HCT116 (cell line): ENCODE results near the gene MISP. TPM values are rescaled to one million over a fixed set of nuclear protein-coding genes. Genes with fewer than 3 reads are reported as not detected.
A peak's percentile ranks its signal among the peaks of the same experiment; 100 is the strongest.

Experiments
- ATAC-seq: fragments of 200-7000 bp; cut with Tn5 transposase; 2 replicates; pipeline ENCODE4 v1.9.1; 2020; ENCODE audit warnings: mild to moderate bottlenecking, moderate library complexity
- BruUV-seq: library from RNA; stranded (reverse); fragments of 400-500 nt; replicated peaks from 2 replicates; lab custom pipeline; 2021; lab: Mats Ljungman, UMichigan
- CTCF ChIA-PET: fragments of 300-600 bp; sonication (Branson Sonifier 250); formaldehyde crosslinking; loops from one replicate; lab custom pipeline; 2021; ENCODE audit warnings: antibody characterized with exemption; lab: Charles Lee
- POLR2A ChIA-PET: fragments of 300-600, 350-600 bp; sonication (Branson Sonifier 250); formaldehyde crosslinking; loops from one replicate; lab custom pipeline; 2021; ENCODE audit warnings: antibody characterized with exemption; lab: Charles Lee
- RAD21 ChIA-PET, 2 experiments: fragments of 300-600 bp; sonication (Branson Sonifier 250); formaldehyde crosslinking; loops; one replicate each; lab custom pipeline; 2023; ENCODE audit warnings: low total read pairs in 2 of 2; ENCODE audit not compliant: uncharacterized antibody in 2 of 2, unreplicated experiment in 2 of 2, low non-redundant PET in 1 of 2; lab: Charles Lee
- DNase-seq: peaks from one replicate; pipeline ENCODE4 v3.0.0-alpha.2; 2010; ENCODE audit warnings: low read depth, low spot score
- H2AFZ ChIP-seq: fragments of 200-600 bp; shearing (Covaris generic), sonication (generic); 2 replicates; pipeline ENCODE4 v1.6.1; 2017; ENCODE audit warnings: low read depth, mixed run types, mixed read lengths, antibody characterized with exemption, low read length; ENCODE audit not compliant: poor library complexity, severe bottlenecking
- H3K27ac ChIP-seq: 2 replicates; pipeline ENCODE4 v1.5.1; 2012; ENCODE audit warnings: low read depth, low read length
- H3K27me3 ChIP-seq: fragments of 200-600 bp; sonication (generic); 2 replicates; pipeline ENCODE4 v1.6.1; 2016; ENCODE audit warnings: mixed run types, low read length, mixed read lengths; ENCODE audit not compliant: insufficient read depth
- H3K36me3 ChIP-seq, 2 experiments: fragments of 200-500 bp in 1 of 2; fragments of 200-600 bp in 1 of 2; sonication (Bioruptor generic) in 1 of 2; sonication (generic) in 1 of 2; 2 replicates each; pipeline versions ENCODE4 v1.5.1 to v1.6.1; 2014 to 2016; ENCODE audit warnings: low read length in 2 of 2, inconsistent platforms in 1 of 2, mixed read lengths in 1 of 2, mixed run types in 1 of 2; ENCODE audit not compliant: insufficient read depth in 2 of 2, control insufficient read depth in 1 of 2
- H3K4me1 ChIP-seq, 2 experiments: fragments of 200-600 bp in 1 of 2; sonication (generic) in 1 of 2; 2 replicates each; pipeline versions ENCODE4 v1.5.1 to v1.6.1; 2012 to 2017; ENCODE audit warnings: low read length in 2 of 2, inconsistent platforms in 1 of 2, mild to moderate bottlenecking in 1 of 2, mixed read lengths in 1 of 2, mixed run types in 1 of 2, moderate library complexity in 1 of 2; ENCODE audit not compliant: insufficient read depth in 2 of 2, control insufficient read depth in 1 of 2
- H3K4me2 ChIP-seq: fragments of 200-600 bp; sonication (generic); 2 replicates; pipeline ENCODE4 v1.6.1; 2017; ENCODE audit warnings: mixed run types, low read length, mixed read lengths
- H3K4me3 ChIP-seq, 2 experiments: fragments of 200-600 bp in 1 of 2; sonication (generic) in 1 of 2; replicated peaks in 1 of 2; 2 replicates each; pipeline ENCODE4 v1.5.1; 2011 to 2016; ENCODE audit warnings: low read length in 2 of 2, control low read depth in 1 of 2, low read depth in 1 of 2, mild to moderate bottlenecking in 1 of 2, mixed read lengths in 1 of 2, mixed run types in 1 of 2
- H3K79me2 ChIP-seq: fragments of 200-600 bp; sonication (generic); 2 replicates; pipeline ENCODE4 v1.6.1; 2017; ENCODE audit warnings: mild to moderate bottlenecking, mixed run types, low read length, moderate library complexity, mixed read lengths; ENCODE audit not compliant: insufficient read depth
- H3K9ac ChIP-seq: fragments of 200-600 bp; sonication (generic); 2 replicates; pipeline ENCODE4 v1.6.1; 2016; ENCODE audit warnings: low read length, mixed read lengths
- H3K9me2 ChIP-seq: fragments of 200-600 bp; sonication (generic), shearing (Covaris generic); 2 replicates; pipeline ENCODE4 v1.6.1; 2017; ENCODE audit warnings: mixed run types, mild to moderate bottlenecking, moderate library complexity; ENCODE audit not compliant: insufficient read depth
- H3K9me3 ChIP-seq, 2 experiments: fragments of 200-500 bp in 1 of 2; fragments of 200-600 bp in 1 of 2; sonication (Bioruptor generic) in 1 of 2; sonication (generic) in 1 of 2; 2 replicates each; pipeline ENCODE4 v1.6.1; 2014 to 2017; ENCODE audit warnings: low read length in 2 of 2, mixed read lengths in 2 of 2, inconsistent platforms in 1 of 2, low read depth in 1 of 2, mild to moderate bottlenecking in 1 of 2, mixed run types in 1 of 2, moderate library complexity in 1 of 2; ENCODE audit not compliant: control insufficient read depth in 1 of 2, insufficient read depth in 1 of 2
- H4K20me1 ChIP-seq: fragments of 200-600 bp; sonication (generic), shearing (Covaris generic); 2 replicates; pipeline ENCODE4 v1.6.1; 2017; ENCODE audit warnings: mixed run types, mild to moderate bottlenecking, moderate library complexity; ENCODE audit not compliant: insufficient read depth
- EGR1 ChIP-seq: IDR thresholded peaks from 2 replicates; pipeline ENCODE4 v1.6.1; 2012; ENCODE audit warnings: low read depth
- EZH2 ChIP-seq: fragments of 200-600 bp; sonication (generic); IDR thresholded peaks from 2 replicates; pipeline ENCODE4 v1.6.1; 2017; ENCODE audit warnings: antibody characterized with exemption, mixed run types
- FOSL1 ChIP-seq: IDR thresholded peaks from 2 replicates; pipeline ENCODE4 v1.6.1; 2012; ENCODE audit warnings: low read depth
- RAD21 ChIP-seq: IDR thresholded peaks from 2 replicates; pipeline ENCODE4 v1.6.1; 2012; ENCODE audit warnings: low read depth, mild to moderate bottlenecking
- SIN3A ChIP-seq: IDR thresholded peaks from 2 replicates; pipeline ENCODE4 v1.6.1; 2012; ENCODE audit warnings: low read depth
- YY1 ChIP-seq: IDR thresholded peaks from 2 replicates; pipeline ENCODE4 v1.6.1; 2011; ENCODE audit warnings: low read length, low read depth, moderate library complexity, mild to moderate bottlenecking; ENCODE audit not compliant: insufficient replicate concordance; ENCODE audit errors: extremely low read depth
- ZFX ChIP-seq: fragments of 450-650 bp; IDR thresholded peaks from 2 replicates; pipeline ENCODE4 v1.6.1; 2017
- intact Hi-C: fragments of 100-400 bp; cut with micrococcal nuclease; formaldehyde crosslinking; loops from 2 replicates; pipeline ENCODE4 v1.10.0; 2022
- total RNA-seq: library from RNA; stranded (reverse); gene quantifications from one replicate; pipeline ENCODE4 v1.2.1, GENCODE V29; 2021; ENCODE audit not compliant: unreplicated experiment
- TF ChIP-seq, protein P1 (sequence below), 3 experiments: fragments of 200-600 bp in 1 of 3; sonication (generic) in 1 of 3; IDR thresholded peaks in 2 of 3; conservative IDR thresholded peaks in 1 of 3; 2 replicates each; pipeline ENCODE4 v1.5.1; 2012 to 2017; ENCODE audit warnings: low read depth in 2 of 3, low read length in 2 of 3, antibody characterized with exemption in 1 of 3, borderline replicate concordance in 1 of 3, control low read depth in 1 of 3, mild to moderate bottlenecking in 1 of 3, mixed read lengths in 1 of 3, mixed run types in 1 of 3, moderate library complexity in 1 of 3; ENCODE audit not compliant: insufficient read depth in 1 of 3
- TF ChIP-seq, protein P2 (sequence below): IDR thresholded peaks from 2 replicates; pipeline ENCODE4 v1.6.1; 2012
- TF ChIP-seq, protein P3 (sequence below): IDR thresholded peaks from 2 replicates; pipeline ENCODE4 v1.6.1; 2012

Gene MISP
- total RNA-seq, 1 experiment from 2014 or later, result 38.2 TPM

DNA sequence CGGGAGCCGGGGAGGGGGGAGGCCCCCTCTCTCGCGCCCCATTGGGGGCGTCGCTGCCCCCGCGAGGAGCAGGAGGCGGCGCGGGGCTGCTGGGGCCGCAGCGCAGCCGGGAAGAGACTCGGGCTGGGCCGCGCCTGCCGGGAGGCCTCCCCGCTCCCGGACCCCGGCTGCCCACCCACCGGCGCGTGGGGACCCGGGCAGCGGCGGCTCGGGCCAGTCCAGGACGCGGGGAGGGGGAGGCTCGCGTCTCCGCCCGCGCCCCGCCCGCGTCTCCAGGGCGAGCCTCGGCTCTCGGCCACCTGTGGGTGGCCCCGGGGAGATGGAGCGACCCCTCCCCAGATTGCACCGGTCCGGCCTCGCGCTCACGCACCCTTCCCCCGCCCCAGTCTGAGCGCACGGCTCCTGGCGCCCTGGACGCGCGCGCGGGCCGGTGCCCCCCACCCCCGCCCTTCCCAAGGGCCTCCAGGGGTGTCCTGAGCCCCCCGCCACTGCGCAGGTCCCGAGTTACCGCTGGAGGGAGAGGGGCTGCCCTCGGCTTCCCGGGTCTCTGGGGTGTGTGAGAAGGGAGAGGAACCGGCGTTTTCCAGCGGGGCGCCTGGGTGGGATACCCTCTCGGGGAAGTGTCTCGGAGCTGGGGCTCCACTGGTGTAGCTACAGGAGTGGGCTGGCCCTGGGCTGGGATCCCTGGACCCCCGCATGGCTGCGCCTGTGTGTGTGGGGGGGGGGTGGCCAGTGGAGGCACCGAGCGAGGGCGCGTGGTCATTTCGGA lies 41.5 kb upstream of the MISP start:
- POLR2A ChIA-PET, result interaction anchor here (0.6 kb wide), 1 partner anchor 10 kb away, joined by 3 read pairs; no protein-coding TSS in a partner anchor
- Histone ChIP-seq H3K9me3 (no peaks in the 10 kb centered on the region), H3K36me3 (no peaks in the 10 kb centered on the region), H3K9me2 (no peaks in the 10 kb centered on the region), H3K27ac (peak overlapping the region; percentile 67; the same call in 1 of the 2 replicates), H3K4me3 (peak overlapping the region; percentile 42 to 64), H3K79me2 (no peaks in the 10 kb centered on the region), H3K9ac (peak overlapping the region; percentile 59), H3K4me1 (peaks cover 14 to 25% of the 10 kb centered on the region in 2 experiments), H4K20me1 (no peaks in the 10 kb centered on the region), H3K4me2 (peak overlapping the region; percentile 78), H2AFZ (no peak overlapping the region), H3K27me3 (no peaks in the 10 kb centered on the region)
- no peak for TF ChIP-seq ZFX
- TF ChIP-seq EZH2, result no peak
- TF ChIP-seq, protein P1, sequence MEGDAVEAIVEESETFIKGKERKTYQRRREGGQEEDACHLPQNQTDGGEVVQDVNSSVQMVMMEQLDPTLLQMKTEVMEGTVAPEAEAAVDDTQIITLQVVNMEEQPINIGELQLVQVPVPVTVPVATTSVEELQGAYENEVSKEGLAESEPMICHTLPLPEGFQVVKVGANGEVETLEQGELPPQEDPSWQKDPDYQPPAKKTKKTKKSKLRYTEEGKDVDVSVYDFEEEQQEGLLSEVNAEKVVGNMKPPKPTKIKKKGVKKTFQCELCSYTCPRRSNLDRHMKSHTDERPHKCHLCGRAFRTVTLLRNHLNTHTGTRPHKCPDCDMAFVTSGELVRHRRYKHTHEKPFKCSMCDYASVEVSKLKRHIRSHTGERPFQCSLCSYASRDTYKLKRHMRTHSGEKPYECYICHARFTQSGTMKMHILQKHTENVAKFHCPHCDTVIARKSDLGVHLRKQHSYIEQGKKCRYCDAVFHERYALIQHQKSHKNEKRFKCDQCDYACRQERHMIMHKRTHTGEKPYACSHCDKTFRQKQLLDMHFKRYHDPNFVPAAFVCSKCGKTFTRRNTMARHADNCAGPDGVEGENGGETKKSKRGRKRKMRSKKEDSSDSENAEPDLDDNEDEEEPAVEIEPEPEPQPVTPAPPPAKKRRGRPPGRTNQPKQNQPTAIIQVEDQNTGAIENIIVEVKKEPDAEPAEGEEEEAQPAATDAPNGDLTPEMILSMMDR (IDR thresholded peaks at IDR 0.05 in 2 of 3, conservative IDR thresholded peaks at IDR 0.05 in 1 of 3; ENCODE audit: borderline replicate concordance in 1 of 3, insufficient read depth in 1 of 3, low read depth in 2 of 3, low read length in 2 of 3), result no peak
- TF ChIP-seq, protein P2, sequence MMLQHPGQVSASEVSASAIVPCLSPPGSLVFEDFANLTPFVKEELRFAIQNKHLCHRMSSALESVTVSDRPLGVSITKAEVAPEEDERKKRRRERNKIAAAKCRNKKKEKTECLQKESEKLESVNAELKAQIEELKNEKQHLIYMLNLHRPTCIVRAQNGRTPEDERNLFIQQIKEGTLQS, result no peak
- TF ChIP-seq SIN3A, result no peak
- TF ChIP-seq EGR1, result no peak
- TF ChIP-seq RAD21, result no peak
- TF ChIP-seq YY1, result no peak
- TF ChIP-seq, protein P3, sequence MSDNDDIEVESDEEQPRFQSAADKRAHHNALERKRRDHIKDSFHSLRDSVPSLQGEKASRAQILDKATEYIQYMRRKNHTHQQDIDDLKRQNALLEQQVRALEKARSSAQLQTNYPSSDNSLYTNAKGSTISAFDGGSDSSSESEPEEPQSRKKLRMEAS, result no peak
- no peak for TF ChIP-seq FOSL1
- RAD21 ChIA-PET, result no interaction called here
- CTCF ChIA-PET, result no interaction called here
- no TSS peak for BruUV-seq
- DNase-seq, result no peak
- intact Hi-C loops, result no loop called here
- peak; percentile 7 for ATAC-seq
